Measurements from ENCODE around the gene RSRC2.

The RSRC2 gene

GRCh38 chr12:122508163-122508562 lies 18.6 kb downstream of the RSRC2 start:
- ATAC-seq = no peak
- TF ChIP-seq CREB5 (CRISPR knock-in tag; IDR thresholded peaks at IDR 0.05; ENCODE audit: low read depth) (no peak), TCF4 (CRISPR knock-in tag; IDR thresholded peaks at IDR 0.05; ENCODE audit: borderline replicate concordance) (no peak), PPARA (CRISPR knock-in tag; IDR thresholded peaks at IDR 0.05; ENCODE audit: borderline replicate concordance) (no peak), TOX (CRISPR knock-in tag; IDR thresholded peaks at IDR 0.05; ENCODE audit: borderline replicate concordance) (no peak), GLIS3 (CRISPR knock-in tag; IDR thresholded peaks at IDR 0.05) (no peak), ZFP3 (CRISPR knock-in tag; IDR thresholded peaks at IDR 0.05) (no peak), SNAI2 (CRISPR knock-in tag; IDR thresholded peaks at IDR 0.05) (no peak), ZNF70 (CRISPR knock-in tag; IDR thresholded peaks at IDR 0.05) (no peak), ESRRG (CRISPR knock-in tag; IDR thresholded peaks at IDR 0.05) (no peak), ZFP30 (CRISPR knock-in tag; IDR thresholded peaks at IDR 0.05) (no peak)

GRCh38 chr12:122506393-122506938 lies 20.3 kb downstream of the RSRC2 start:
- no peak for ATAC-seq

More at GRCh38 chr12:122506393-122506938, 20.3 kb downstream of the RSRC2 start:
- TF ChIP-seq ZNF8 (CRISPR knock-in tag; IDR thresholded peaks at IDR 0.05) (no peak), TOX (CRISPR knock-in tag; IDR thresholded peaks at IDR 0.05; ENCODE audit: borderline replicate concordance) (no peak), PATZ1 (CRISPR knock-in tag; IDR thresholded peaks at IDR 0.05; ENCODE audit: borderline replicate concordance) (no peak), ZFP30 (CRISPR knock-in tag; IDR thresholded peaks at IDR 0.05) (no peak), ZNF70 (CRISPR knock-in tag; IDR thresholded peaks at IDR 0.05) (no peak), OSR1 (CRISPR knock-in tag; IDR thresholded peaks at IDR 0.05) (no peak), SNAI2 (CRISPR knock-in tag; IDR thresholded peaks at IDR 0.05) (no peak), ARNTL (CRISPR knock-in tag; IDR thresholded peaks at IDR 0.05; ENCODE audit: borderline replicate concordance, low read depth) (no peak), BACH2 (CRISPR knock-in tag; IDR thresholded peaks at IDR 0.05; ENCODE audit: borderline replicate concordance) (no peak), CSRNP3 (CRISPR knock-in tag; IDR thresholded peaks at IDR 0.05) (no peak), ZNF565 (CRISPR knock-in tag; conservative IDR thresholded peaks at IDR 0.05; ENCODE audit: low read depth) (no peak), ZFP3 (CRISPR knock-in tag; IDR thresholded peaks at IDR 0.05) (no peak), CSDC2 (CRISPR knock-in tag; IDR thresholded peaks at IDR 0.05) (no peak), GLIS3 (CRISPR knock-in tag; IDR thresholded peaks at IDR 0.05) (no peak), ESRRG (CRISPR knock-in tag; IDR thresholded peaks at IDR 0.05) (no peak), POU6F1 (CRISPR knock-in tag; IDR thresholded peaks at IDR 0.05; ENCODE audit: borderline replicate concordance, low read depth) (no peak), CREB5 (CRISPR knock-in tag; IDR thresholded peaks at IDR 0.05; ENCODE audit: low read depth) (no peak)
